Testis (tissue), 2 donors: ENCODE data around the gene ENTPD3.

Source experiments
- CTCF ChIP-seq, 3 experiments: fragments of 450-650 bp in 2 of 3; fragments of 200-600 bp in 1 of 3; sonication (generic) in 1 of 3; IDR thresholded peaks; one replicate each; pipeline ENCODE4 v1.5.1; 2016 to 2019; ENCODE audit warnings: antibody characterized with exemption in 3 of 3, mild to moderate bottlenecking in 2 of 3, moderate library complexity in 1 of 3
- POLR2A ChIP-seq: fragments of 450-650 bp; IDR thresholded peaks from one replicate; pipeline ENCODE4 v1.6.1; 2017; ENCODE audit warnings: antibody characterized with exemption, mild to moderate bottlenecking, moderate library complexity

DNA sequence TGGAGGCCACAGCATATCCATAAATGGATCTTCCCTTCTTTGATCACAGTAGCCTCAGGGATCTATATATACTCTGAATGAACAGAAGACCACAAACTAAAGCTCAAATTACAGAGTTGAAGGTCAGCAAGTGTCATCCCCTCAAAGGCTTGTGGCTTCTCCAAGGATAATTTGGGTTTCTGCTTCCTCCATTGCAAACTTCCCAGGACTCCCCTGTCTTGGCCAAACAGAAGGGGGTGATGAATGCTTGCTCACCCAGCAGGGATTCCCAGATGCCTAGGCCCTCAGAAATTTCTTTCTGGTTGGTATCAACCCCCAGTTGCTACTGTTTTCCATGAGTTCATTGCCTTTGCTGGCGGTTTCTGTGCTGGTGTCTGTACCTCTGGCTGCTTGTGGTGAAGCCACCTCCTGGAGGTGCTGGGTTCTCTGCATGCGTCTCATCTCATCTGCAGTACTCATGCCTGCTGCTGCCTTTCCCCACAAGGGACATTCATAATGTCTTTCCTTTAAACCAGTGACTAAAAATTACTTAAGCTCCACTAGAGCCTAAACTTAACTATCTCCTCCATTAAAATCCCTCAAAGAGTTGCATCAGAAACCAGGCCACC, 17.7 kb downstream of the ENTPD3 start:
- no peak for TF ChIP-seq POLR2A
- TF ChIP-seq CTCF (IDR thresholded peaks at IDR 0.05): no peak
